Effector memory CD4-positive, alpha-beta T cell (primary cell): ENCODE data around the gene TXNDC12.

Source experiments
- DNase-seq, 3 donors: peaks; one replicate each; pipeline ENCODE4 v3.0.0-alpha.2; 2020
- H3K27ac ChIP-seq: 2 replicates; pipeline ENCODE4 v1.7.0; 2013; ENCODE audit warnings: mild to moderate bottlenecking, low read length, moderate library complexity; ENCODE audit not compliant: insufficient read depth, poor library complexity, severe bottlenecking
- H3K27me3 ChIP-seq: replicated peaks from 2 replicates; pipeline ENCODE4 v1.7.0; 2013; ENCODE audit warnings: mild to moderate bottlenecking, low read length; ENCODE audit not compliant: insufficient read depth, control insufficient read depth, poor library complexity, severe bottlenecking
- H3K36me3 ChIP-seq: 2 replicates; pipeline ENCODE4 v1.7.0; 2013; ENCODE audit warnings: mild to moderate bottlenecking, low read length, moderate library complexity; ENCODE audit not compliant: control insufficient read depth, insufficient read depth
- H3K4me1 ChIP-seq: 2 replicates; pipeline ENCODE4 v1.7.0; 2013; ENCODE audit warnings: low read length, mild to moderate bottlenecking; ENCODE audit not compliant: control insufficient read depth, insufficient read depth, poor library complexity, severe bottlenecking
- H3K4me3 ChIP-seq: 2 replicates; pipeline ENCODE4 v1.7.0; 2013; ENCODE audit warnings: low read length, low read depth, mild to moderate bottlenecking; ENCODE audit not compliant: insufficient read depth, poor library complexity, severe bottlenecking
- H3K9me3 ChIP-seq: 2 replicates; pipeline ENCODE4 v1.7.0; 2013; ENCODE audit warnings: mild to moderate bottlenecking, low read length, moderate library complexity; ENCODE audit not compliant: control insufficient read depth

TXNDC12 gene

DNA sequence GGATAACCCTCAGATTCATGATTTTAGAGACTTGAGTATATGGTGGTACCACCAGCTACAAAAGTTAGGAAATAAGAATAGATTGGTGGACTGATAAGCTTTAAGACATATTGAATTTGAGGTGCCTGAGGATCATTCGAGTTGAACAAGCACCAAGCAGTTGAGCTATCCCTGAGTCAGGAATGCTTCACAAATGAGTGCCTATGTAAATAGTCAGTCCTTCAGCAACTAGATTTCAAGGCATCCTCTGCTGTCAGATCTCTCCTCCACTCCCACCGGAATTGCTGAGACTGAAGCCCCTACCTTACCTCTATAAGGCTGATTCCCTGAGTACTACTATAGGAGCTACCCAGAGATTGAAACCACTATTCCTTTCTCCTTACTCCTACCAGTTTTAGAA, 8.2 kb upstream of the TXNDC12 start:
- Histone ChIP-seq H3K27ac (no peak overlapping the region), H3K9me3 (no peaks in the 10 kb centered on the region), H3K36me3 (peaks cover 49% of the 10 kb centered on the region), H3K4me3 (no peak overlapping the region), H3K27me3 (no peaks in the 10 kb centered on the region), H3K4me1 (no peaks in the 10 kb centered on the region)
- no peak for DNase-seq

- Histone ChIP-seq H3K9me3 (no peaks in the 10 kb centered on the region), H3K36me3 (peaks cover 35% of the 10 kb centered on the region), H3K4me3 (no peak overlapping the region), H3K27ac (no peak overlapping the region), H3K4me1 (peaks cover 12% of the 10 kb centered on the region), H3K27me3 (no peaks in the 10 kb centered on the region)
- no peak for DNase-seq
These were observed 5.8 kb upstream of the TXNDC12 start for GRCh38 chr1:52060822-52061221.

- Histone ChIP-seq H3K27ac (no peak overlapping the region), H3K4me3 (no peak overlapping the region), H3K27me3 (no peaks in the 10 kb centered on the region), H3K9me3 (no peaks in the 10 kb centered on the region), H3K36me3 (peaks cover 28% of the 10 kb centered on the region), H3K4me1 (peaks cover 12% of the 10 kb centered on the region)
- no peak for DNase-seq
These were observed 4.9 kb upstream of the TXNDC12 start for GRCh38 chr1:52059888-52060287.

DNA sequence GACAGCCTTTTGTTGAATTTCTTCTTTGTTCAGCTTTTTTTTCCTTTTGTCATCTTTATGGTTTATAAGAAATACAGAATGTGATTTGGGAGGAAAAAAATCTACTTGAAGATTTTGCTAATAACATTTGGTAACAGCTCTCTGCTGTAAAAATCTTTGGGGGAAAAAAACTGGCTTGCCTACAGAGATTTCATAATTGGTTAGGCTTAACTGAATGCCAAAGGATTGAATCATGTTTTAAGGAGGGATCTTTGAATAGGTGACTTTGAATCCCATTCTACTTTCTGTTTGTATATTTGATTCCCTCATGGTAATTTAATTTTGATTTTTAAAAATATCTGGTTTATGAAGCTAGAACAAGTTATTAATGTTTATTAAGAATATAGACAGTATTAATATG, 4.3 kb upstream of the TXNDC12 start:
- DNase-seq, result no peak
- H3K36me3 ChIP-seq, result peaks cover 23% of the 10 kb centered on the region
- no peak overlapping the region for H3K27ac ChIP-seq
- H3K27me3 ChIP-seq, result no peaks in the 10 kb centered on the region
- peaks cover 17% of the 10 kb centered on the region for H3K4me1 ChIP-seq
- no peaks in the 10 kb centered on the region for H3K9me3 ChIP-seq
- no peak overlapping the region for H3K4me3 ChIP-seq

- Histone ChIP-seq H3K4me3 (no peak overlapping the region), H3K4me1 (peaks cover 17% of the 10 kb centered on the region)
These were observed 3.0 kb upstream of the TXNDC12 start for GRCh38 chr1:52057876-52058415.

GRCh38 chr1:52057255-52057654, 2.3 kb upstream of the TXNDC12 start:
- Histone ChIP-seq H3K4me1 (peaks cover 17% of the 10 kb centered on the region), H3K4me3 (peak overlapping the region; percentile 77), H3K27ac (peak overlapping the region; percentile 84), H3K9me3 (no peaks in the 10 kb centered on the region), H3K36me3 (peaks cover 13% of the 10 kb centered on the region), H3K27me3 (no peaks in the 10 kb centered on the region)
- no peak for DNase-seq

More at GRCh38 chr1:52057876-52058415, 3.0 kb upstream of the TXNDC12 start:
- Histone ChIP-seq H3K9me3 (no peaks in the 10 kb centered on the region), H3K27me3 (no peaks in the 10 kb centered on the region), H3K27ac (no peak overlapping the region), H3K36me3 (peaks cover 13% of the 10 kb centered on the region)
- DNase-seq, result no peak

GRCh38 chr1:52056937-52057231, 1.9 kb upstream of the TXNDC12 start:
- H3K4me3 ChIP-seq, result peak overlapping the region; percentile 77
- peak overlapping the region; percentile 84 for H3K27ac ChIP-seq
- peaks cover 13% of the 10 kb centered on the region for H3K36me3 ChIP-seq
- H3K9me3 ChIP-seq, result no peaks in the 10 kb centered on the region
- H3K27me3 ChIP-seq, result no peaks in the 10 kb centered on the region
- peaks cover 17% of the 10 kb centered on the region for H3K4me1 ChIP-seq
- DNase-seq, result no peak

DNA sequence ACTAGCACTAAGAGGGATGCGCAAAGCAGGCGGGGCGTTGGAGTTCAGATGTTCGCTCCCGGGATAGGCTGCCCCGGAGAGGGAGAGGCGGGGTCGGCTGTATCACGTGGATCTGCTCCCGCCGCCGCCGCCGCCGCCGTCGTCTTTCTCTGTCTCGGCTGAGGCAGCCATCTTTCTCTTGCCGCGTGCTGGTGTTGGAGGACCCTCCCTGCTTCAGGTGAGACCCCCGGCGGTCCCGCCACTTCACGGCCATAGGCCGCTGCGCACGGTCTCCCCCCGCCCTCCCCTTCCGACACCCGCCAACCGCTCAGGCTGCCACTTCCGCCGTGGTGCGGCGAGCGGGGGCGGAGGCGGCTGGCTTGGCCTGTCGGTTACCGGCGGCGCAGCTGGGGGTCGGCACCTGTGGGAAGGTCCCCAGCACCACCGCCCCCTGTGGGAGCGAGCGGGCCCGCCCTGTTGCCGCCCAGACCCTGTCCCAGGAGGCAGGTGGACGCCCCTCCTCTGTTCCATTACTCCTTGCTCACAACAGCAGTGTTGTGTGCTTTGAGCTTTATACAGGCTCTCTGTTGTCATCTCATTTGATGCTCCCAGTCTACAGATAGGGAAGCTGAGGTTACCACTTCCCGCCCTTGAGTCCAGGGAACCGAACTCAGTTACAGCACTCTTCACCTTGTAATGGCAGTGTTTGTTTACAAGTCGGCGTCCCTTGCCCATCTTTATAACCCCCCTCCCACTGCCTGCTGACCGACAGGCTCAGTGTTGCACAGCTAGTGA, 1.4 kb upstream of the TXNDC12 start, which contains the start of gene BTF3L4:
Gene BTF3L4, plus strand, starts transcription at position 133 of the 774 bp plus-strand sequence. CDS start 3,553 bp downstream, outside the sequence.
- DNase-seq, result peak; percentile 80 to 90 (median 89)
- peak within 1 kb of the TSS; percentile 84 for H3K27ac ChIP-seq

GRCh38 chr1:52055866-52056162, 823 bp upstream of the TXNDC12 start:
- peak overlapping the region; percentile 77 for H3K4me3 ChIP-seq
- peak overlapping the region; percentile 84 for H3K27ac ChIP-seq
- peaks cover 17% of the 10 kb centered on the region for H3K4me1 ChIP-seq
- no peak for DNase-seq
- peaks cover 15% of the 10 kb centered on the region for H3K36me3 ChIP-seq
- no peaks in the 10 kb centered on the region for H3K27me3 ChIP-seq
- no peaks in the 10 kb centered on the region for H3K9me3 ChIP-seq

More for the DNA sequence above, 1.4 kb upstream of the TXNDC12 start, which contains the start of gene BTF3L4:
- Histone ChIP-seq H3K27me3 (no peaks in the 10 kb centered on the region), H3K9me3 (no peaks in the 10 kb centered on the region), H3K4me3 (peak within 1 kb of the TSS; percentile 77), H3K36me3 (peaks cover 16% of the 10 kb centered on the region), H3K4me1 (peaks cover 17% of the 10 kb centered on the region)

DNA sequence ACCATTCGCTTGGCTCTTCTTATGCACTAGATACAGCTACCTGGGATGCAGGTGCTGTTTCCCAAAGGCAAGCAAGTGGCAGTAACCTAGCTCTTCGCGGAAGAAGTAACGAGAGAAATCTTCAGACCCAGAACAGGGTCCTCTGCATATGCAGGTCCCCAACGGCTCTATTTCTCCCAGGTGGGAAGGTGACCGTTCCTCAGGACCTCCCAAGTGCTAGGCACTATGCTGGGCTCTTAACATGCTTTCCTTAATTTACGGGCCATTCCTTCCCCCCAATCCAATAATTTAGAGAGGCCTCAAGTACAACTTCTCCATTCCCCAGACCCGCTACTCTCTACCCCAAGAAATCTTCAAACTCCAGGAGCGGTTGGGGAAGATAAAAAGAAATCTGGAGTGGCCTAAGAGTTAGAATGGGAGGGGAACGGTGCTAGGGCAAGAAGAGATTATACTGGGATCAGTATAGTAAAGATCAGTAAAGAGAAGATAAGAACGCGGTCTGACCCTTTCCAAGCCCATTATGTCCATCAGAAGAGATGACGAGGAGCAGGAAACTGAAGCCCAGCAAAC, 410 bp downstream of the TXNDC12 start:
- peak overlapping the region; percentile 77 for H3K4me3 ChIP-seq
- no peaks in the 10 kb centered on the region for H3K9me3 ChIP-seq
- DNase-seq, result no peak
- H3K4me1 ChIP-seq, result peaks cover 17% of the 10 kb centered on the region
- H3K36me3 ChIP-seq, result peaks cover 9% of the 10 kb centered on the region
- H3K27me3 ChIP-seq, result no peaks in the 10 kb centered on the region
- H3K27ac ChIP-seq, result peak overlapping the region; percentile 84
